ENCODE data around the gene ST14.

GRCh38 chr11:130201026-130201425, 41.4 kb downstream of the ST14 start:
- TF ChIP-seq CTCF (IDR thresholded peaks at IDR 0.05), result no peak
- TF ChIP-seq EZH2phosphoT487 (IDR thresholded peaks at IDR 0.05), result no peak
